ENCODE measurements around the gene TRIM44.
"Not testable (repeated sequence)": the region's sequence is repeated elsewhere in the genome, so short reads cannot be mapped to it uniquely, and the experiment has no call there.

Gene TRIM44

GRCh38 chr11:35721651-35722282 lies 59.2 kb downstream of the TRIM44 start:
- no peak for DNase-seq

- DNase-seq = no peak
Measured at GRCh38 chr11:35722641-35723040, 60.1 kb downstream of the TRIM44 start.

GRCh38 chr11:35723493-35723892 lies 60.9 kb downstream of the TRIM44 start:
- no peak for DNase-seq

GRCh38 chr11:35723913-35724312 lies 61.3 kb downstream of the TRIM44 start:
- no peak for DNase-seq

GRCh38 chr11:35725885-35726284 lies 63.3 kb downstream of the TRIM44 start:
- DNase-seq = no peak

GRCh38 chr11:35727140-35727539 lies 64.6 kb downstream of the TRIM44 start:
- no peak for DNase-seq

GRCh38 chr11:35730254-35730653 lies 67.7 kb downstream of the TRIM44 start:
- DNase-seq = no peak

GRCh38 chr11:35734669-35735410 lies 72.3 kb downstream of the TRIM44 start:
- no peak for DNase-seq

GRCh38 chr11:35735411-35735810 lies 72.8 kb downstream of the TRIM44 start:
- no peak for DNase-seq

- no peak for DNase-seq
Measured at GRCh38 chr11:35735903-35736302, 73.3 kb downstream of the TRIM44 start.

- DNase-seq = no peak
Measured at GRCh38 chr11:35736952-35737351, 74.4 kb downstream of the TRIM44 start.

GRCh38 chr11:35740061-35740799 lies 77.7 kb downstream of the TRIM44 start:
- DNase-seq = no peak

- no peak for DNase-seq
Measured at GRCh38 chr11:35742707-35743454, 80.3 kb downstream of the TRIM44 start.

- DNase-seq = no peak
Measured at GRCh38 chr11:35746356-35747153, 84.0 kb downstream of the TRIM44 start.

- no peak for DNase-seq
Measured at GRCh38 chr11:35747668-35748067, 85.1 kb downstream of the TRIM44 start.

- DNase-seq = no peak
Measured at GRCh38 chr11:35748644-35749043, 86.1 kb downstream of the TRIM44 start.

- no peak for DNase-seq
Measured at GRCh38 chr11:35750315-35750714, 87.7 kb downstream of the TRIM44 start.

GRCh38 chr11:35750981-35751663 lies 88.5 kb downstream of the TRIM44 start:
- no peak for DNase-seq

GRCh38 chr11:35751664-35752061 lies 89.1 kb downstream of the TRIM44 start:
- DNase-seq = no peak

- no peak for DNase-seq
Measured at GRCh38 chr11:35752115-35752514, 89.5 kb downstream of the TRIM44 start.

- DNase-seq = not testable (repeated sequence)
Measured at GRCh38 chr11:35753573-35753972, 91.0 kb downstream of the TRIM44 start.

- DNase-seq = not testable (repeated sequence)
Measured at GRCh38 chr11:35759951-35760350, 97.4 kb downstream of the TRIM44 start.
